AG08396 (cell line): ENCODE measurements around the gene SUV39H2.
A peak's percentile ranks its signal among the peaks of the same experiment; 100 is the strongest.
"Not testable (repeated sequence)": the region's sequence is repeated elsewhere in the genome, so short reads cannot be mapped to it uniquely, and the experiment has no call there.

Source experiments
- DNase-seq: peaks from one replicate; pipeline ENCODE4 v3.0.0; 2012; ENCODE audit warnings: low spot score, mixed read lengths

The SUV39H2 gene

GRCh38 chr10:14938971-14939370 is 60.3 kb downstream of the SUV39H2 start:
- DNase-seq, result not testable (repeated sequence)

- DNase-seq, result not testable (repeated sequence)
These were observed 63.7 kb downstream of the SUV39H2 start for GRCh38 chr10:14942147-14942949.

DNA sequence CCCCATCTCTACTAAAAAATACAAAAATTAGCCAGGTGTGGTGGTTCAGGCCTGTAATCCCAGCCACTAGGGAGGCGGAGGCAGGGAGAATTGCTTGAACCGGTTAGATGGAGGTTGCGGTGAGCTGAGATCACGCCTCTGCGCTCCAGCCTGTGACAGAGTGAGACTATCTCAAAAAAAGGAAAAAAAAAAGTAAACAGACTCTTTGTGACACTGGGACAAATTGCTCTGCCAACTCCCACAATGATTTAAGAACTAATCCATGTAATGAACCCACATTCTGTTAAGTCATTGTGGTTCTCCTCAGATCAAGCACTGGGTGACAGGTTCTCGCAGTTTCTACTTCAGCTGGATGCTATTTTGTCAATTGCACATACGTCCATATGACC is 64.3 kb downstream of the SUV39H2 start:
- DNase-seq, result not testable (repeated sequence)

DNA sequence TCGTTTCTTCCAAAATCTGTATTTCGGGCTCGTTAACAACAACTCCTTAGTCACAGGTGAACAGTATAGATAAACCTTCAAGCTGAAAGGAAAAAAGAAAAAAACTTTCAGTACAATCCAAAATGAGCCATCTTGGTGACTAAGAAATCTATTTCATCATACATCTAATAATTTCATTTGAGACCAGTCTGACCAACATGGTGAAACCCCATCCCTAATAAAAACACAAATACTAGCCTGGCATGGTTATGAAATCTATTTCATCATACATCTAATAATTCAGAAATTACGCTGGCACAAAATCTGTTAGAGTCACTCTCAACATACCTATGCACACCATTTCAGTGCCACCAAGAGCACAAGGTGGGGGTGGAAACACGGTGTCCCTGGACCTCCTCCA is 66.4 kb downstream of the SUV39H2 start:
- no peak for DNase-seq

DNA sequence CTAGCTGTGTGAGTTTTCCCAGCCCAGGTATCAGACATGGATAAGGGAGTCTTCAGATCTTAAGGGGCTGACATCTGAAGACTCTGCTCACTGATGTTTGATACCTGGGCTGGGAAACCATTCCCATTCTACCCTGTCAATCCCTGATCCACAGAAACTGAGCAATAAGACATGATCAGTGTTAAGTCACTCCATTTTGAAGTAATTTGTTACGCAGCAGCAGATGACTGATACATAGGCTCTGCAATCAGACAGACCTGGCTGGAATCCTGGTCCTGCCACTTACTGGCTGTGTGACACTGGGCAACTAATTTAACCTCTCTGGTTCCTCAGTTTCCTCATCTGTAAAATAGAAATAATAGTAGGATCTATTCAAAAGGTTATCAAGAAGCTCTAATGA is 68.6 kb downstream of the SUV39H2 start:
- no peak for DNase-seq

DNA sequence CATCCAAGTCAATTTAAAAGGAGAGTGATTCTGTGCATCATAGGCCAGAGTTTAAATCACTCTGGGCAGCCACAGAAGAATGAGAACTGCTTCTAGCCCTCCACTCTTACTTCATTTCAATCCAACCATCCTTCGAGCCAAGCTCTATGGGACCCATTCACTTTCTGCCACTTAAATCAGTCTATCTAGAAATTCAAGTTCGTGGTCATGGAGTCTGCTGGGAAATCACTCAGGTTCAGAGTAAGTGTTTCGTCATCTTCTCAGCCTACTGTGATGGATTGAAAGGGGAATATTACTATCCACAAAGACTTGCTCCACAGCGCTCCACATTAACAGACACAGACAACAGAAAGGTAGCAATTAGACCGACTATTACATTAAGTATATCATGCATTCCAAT is 70.6 kb downstream of the SUV39H2 start:
- DNase-seq, result no peak

DNA sequence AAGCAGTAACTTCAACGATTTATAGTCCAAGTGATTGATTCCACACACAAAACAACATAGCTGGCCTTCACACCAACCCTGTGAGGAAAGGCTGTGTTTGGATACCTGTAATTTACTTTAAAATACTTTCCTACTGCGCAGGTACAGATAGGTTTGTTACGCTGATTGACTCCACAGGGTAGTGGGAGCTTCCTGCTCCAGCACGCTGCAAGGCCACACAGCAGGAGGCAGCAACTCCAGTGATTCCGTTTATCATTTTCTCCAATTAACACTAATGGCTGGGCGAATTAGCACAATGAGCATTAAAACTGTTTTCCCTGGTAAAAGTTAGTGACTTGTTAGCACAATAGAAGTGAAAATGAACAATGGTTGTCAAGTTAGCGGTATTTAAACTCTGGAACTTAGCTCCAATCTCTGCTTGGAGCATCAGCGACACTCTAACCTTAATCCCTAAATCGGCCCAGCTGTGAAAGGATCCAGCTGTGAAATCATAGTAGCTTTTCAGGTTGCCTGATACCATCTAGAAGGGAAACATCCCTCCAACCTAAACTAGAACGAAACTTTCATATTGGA is 74.3 kb downstream of the SUV39H2 start:
- DNase-seq, result no peak

DNA sequence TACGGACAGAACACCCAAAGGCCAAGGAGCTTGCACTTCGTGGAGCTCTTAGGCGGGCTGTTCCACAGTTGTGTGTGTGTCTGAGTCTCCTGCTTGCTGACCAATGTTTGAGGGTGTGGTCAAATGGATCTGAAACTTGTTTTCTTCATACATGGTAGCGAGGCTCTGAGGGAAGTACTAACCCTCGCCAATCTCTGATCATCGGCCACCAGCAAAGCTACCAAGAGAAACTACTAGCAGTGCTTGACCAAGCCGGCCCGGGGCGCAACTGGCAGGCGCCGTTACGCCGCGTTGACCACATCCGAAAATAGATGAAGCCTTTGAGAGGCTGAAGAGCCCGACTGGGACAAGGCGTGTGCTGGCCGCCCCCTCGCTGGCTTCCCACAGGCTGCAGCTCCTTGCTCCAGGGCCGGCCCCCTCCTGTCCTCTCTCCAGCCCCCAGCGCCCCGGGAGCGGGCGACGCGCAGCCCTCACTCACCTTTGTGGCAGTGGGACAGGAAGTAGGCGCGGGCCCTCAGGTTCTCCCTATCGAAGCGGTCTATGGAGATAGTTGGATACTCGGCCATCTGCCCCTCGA is 74.8 kb downstream of the SUV39H2 start:
- DNase-seq, result peak; percentile 58
